ENCODE data around the gene FUCA1.

The FUCA1 gene

GRCh38 chr1:23801338-23801748, 66.7 kb downstream of the FUCA1 start:
- DNase-seq (ENCODE audit: low read depth in 2 of 2): no peak

GRCh38 chr1:23800400-23801337, 67.4 kb downstream of the FUCA1 start, which contains the start of gene GALE:
GALE (minus strand) TSS chr1:23800754; CDS start chr1:23799007, 1,747 bp downstream.
- DNase-seq (ENCODE audit: low read depth in 2 of 2): peak; percentile 95 to 97

- no peak for DNase-seq (ENCODE audit: low read depth in 2 of 2)
Observed at GRCh38 chr1:23799570-23800399, 68.3 kb downstream of the FUCA1 start.

GRCh38 chr1:23799255-23799569, 68.9 kb downstream of the FUCA1 start:
- DNase-seq (ENCODE audit: low read depth in 2 of 2): no peak

GRCh38 chr1:23798662-23799142, 69.4 kb downstream of the FUCA1 start:
- no peak for DNase-seq (ENCODE audit: low read depth in 2 of 2)

- no peak for DNase-seq (ENCODE audit: low read depth in 2 of 2)
Observed at GRCh38 chr1:23797478-23798448, 70.3 kb downstream of the FUCA1 start.

GRCh38 chr1:23796466-23797271, 71.4 kb downstream of the FUCA1 start:
- DNase-seq (ENCODE audit: low read depth in 2 of 2): no peak

- no peak for DNase-seq (ENCODE audit: low read depth in 2 of 2)
Observed at GRCh38 chr1:23795676-23796465, 72.2 kb downstream of the FUCA1 start.
